ENCODE data around the gene ANKRD2. TPM values are rescaled to one million over a fixed set of nuclear protein-coding genes. Genes with fewer than 3 reads are reported as not detected.
A peak's percentile ranks its signal among the peaks of the same experiment; 100 is the strongest.

The ANKRD2 gene
- total and polyA plus RNA-seq, 2 donors (not counting 3 experiments of a cell fraction or from before 2014, with no cell fraction given), result 1.6 to 1.8 TPM

- Histone ChIP-seq H3K9ac (replicated peaks; ENCODE audit: extremely low read depth, insufficient read depth, low read length) (no peak overlapping the region), H3K4me2 (ENCODE audit: insufficient read depth, low read length) (no peak overlapping the region), H3K4me1 (ENCODE audit: control insufficient read depth, extremely low read depth, insufficient read depth, low read length) (peaks cover 14% of the 10 kb centered on the region), H3K36me3 (ENCODE audit: control insufficient read depth in 2 of 2, extremely low read depth in 1 of 2, insufficient read depth in 2 of 2, low read length in 2 of 2) (peaks cover 3 to 37% of the 10 kb centered on the region in 2 experiments), H2AFZ (ENCODE audit: low read depth, low read length) (no peak overlapping the region), H3K9me3 (replicated peaks; ENCODE audit: control insufficient read depth, insufficient read depth, low read length) (no peaks in the 10 kb centered on the region), H3K9me1 (replicated peaks; ENCODE audit: control insufficient read depth, extremely low read depth, insufficient read depth, low read length) (no peaks in the 10 kb centered on the region), H3K79me2 (ENCODE audit: control insufficient read depth, insufficient read depth, low read length) (no peaks in the 10 kb centered on the region), H4K20me1 (replicated peaks; ENCODE audit: control insufficient read depth, extremely low read depth, insufficient read depth, low read length) (no peaks in the 10 kb centered on the region), H3K27ac (ENCODE audit: insufficient read depth, low read depth, low read length) (no peak overlapping the region), H3K4me3 (replicated peaks in 1 of 3; ENCODE audit: insufficient read depth in 1 of 3, low read depth in 1 of 3, low read length in 3 of 3) (no peak overlapping the region), H3K27me3 (ENCODE audit: control insufficient read depth in 2 of 2, insufficient read depth in 2 of 2, low read length in 2 of 2) (no peaks in the 10 kb centered on the region)
- TSS peak; percentile 69 for BruUV-seq (replicated peaks)
- dilution Hi-C loops (cut with MboI; ENCODE audit: extremely low pct_ligation_motif_present, low sequenced_read_pairs) (no loop called here), intact Hi-C loops (cut with micrococcal nuclease) (no loop called here)
- DNase-seq (ENCODE audit: low read depth, low spot score), result no peak
- CTCF ChIA-PET, result interaction anchor here (1.0 to 8.2 kb wide), 16 partner anchors 13 to 131 kb away, joined by 3 to 304 read pairs (median 8); partner anchors contain the start of genes HOGA1 and MORN4
- FAIRE-seq, result no peak
- TF ChIP-seq, protein P1, sequence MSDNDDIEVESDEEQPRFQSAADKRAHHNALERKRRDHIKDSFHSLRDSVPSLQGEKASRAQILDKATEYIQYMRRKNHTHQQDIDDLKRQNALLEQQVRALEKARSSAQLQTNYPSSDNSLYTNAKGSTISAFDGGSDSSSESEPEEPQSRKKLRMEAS (IDR thresholded peaks at IDR 0.05; ENCODE audit: insufficient read depth, insufficient read length), result no peak
- TF ChIP-seq MYC (IDR thresholded peaks at IDR 0.05; ENCODE audit: low read depth, low read length) (no peak), FOS (IDR thresholded peaks at IDR 0.05; ENCODE audit: borderline replicate concordance, insufficient read depth, low read length) (no peak), EZH2 (IDR thresholded peaks at IDR 0.05; ENCODE audit: borderline replicate concordance, low read depth, low read length, severe bottlenecking) (no peak), GATA2 (IDR thresholded peaks at IDR 0.05; ENCODE audit: insufficient read depth, insufficient read length, low read depth, low read length) (no peak)
- POLR2A ChIA-PET, result no interaction called here
Measured at GRCh38 chr10:97570789-97571471, 1.6 kb upstream of the ANKRD2 start.

GRCh38 chr10:97571622-97572021 is 957 bp upstream of the ANKRD2 start:
- dilution Hi-C loops (cut with MboI; ENCODE audit: extremely low pct_ligation_motif_present, low sequenced_read_pairs) (no loop called here), intact Hi-C loops (cut with micrococcal nuclease) (loop anchor here (1.0 to 2.0 kb wide), 3 partner anchors 41 to 159 kb away; no protein-coding TSS in a partner anchor)
- Histone ChIP-seq H3K9me3 (replicated peaks; ENCODE audit: control insufficient read depth, insufficient read depth, low read length) (no peaks in the 10 kb centered on the region), H3K36me3 (ENCODE audit: control insufficient read depth in 2 of 2, extremely low read depth in 1 of 2, insufficient read depth in 2 of 2, low read length in 2 of 2) (peaks cover 3 to 37% of the 10 kb centered on the region in 2 experiments), H3K4me2 (ENCODE audit: insufficient read depth, low read length) (no peak overlapping the region), H3K9ac (replicated peaks; ENCODE audit: extremely low read depth, insufficient read depth, low read length) (no peak overlapping the region), H3K4me1 (ENCODE audit: control insufficient read depth, extremely low read depth, insufficient read depth, low read length) (peaks cover 14% of the 10 kb centered on the region), H3K79me2 (ENCODE audit: control insufficient read depth, insufficient read depth, low read length) (no peaks in the 10 kb centered on the region), H4K20me1 (replicated peaks; ENCODE audit: control insufficient read depth, extremely low read depth, insufficient read depth, low read length) (no peaks in the 10 kb centered on the region), H3K9me1 (replicated peaks; ENCODE audit: control insufficient read depth, extremely low read depth, insufficient read depth, low read length) (no peaks in the 10 kb centered on the region), H3K27ac (ENCODE audit: insufficient read depth, low read depth, low read length) (no peak overlapping the region), H2AFZ (ENCODE audit: low read depth, low read length) (no peak overlapping the region), H3K4me3 (replicated peaks in 1 of 3; ENCODE audit: insufficient read depth in 1 of 3, low read depth in 1 of 3, low read length in 3 of 3) (no peak overlapping the region), H3K27me3 (ENCODE audit: control insufficient read depth in 2 of 2, insufficient read depth in 2 of 2, low read length in 2 of 2) (no peaks in the 10 kb centered on the region)
- no peak for TF ChIP-seq POLR2A (IDR thresholded peaks at IDR 0.05; ENCODE audit: low read depth, low read length)
- TF ChIP-seq, protein P1 (IDR thresholded peaks at IDR 0.05; ENCODE audit: insufficient read depth, insufficient read length), result no peak
- BruUV-seq (replicated peaks), result no TSS peak
- no peak for DNase-seq (ENCODE audit: low read depth, low spot score)
- POLR2A ChIA-PET, result no interaction called here
- FAIRE-seq, result no peak
- CTCF ChIA-PET, result interaction anchor here (0.6 to 8.2 kb wide), 37 partner anchors 11 to 167 kb away, joined by 3 to 304 read pairs (median 5); partner anchors contain the start of genes C10orf62, HOGA1 and MORN4

Data from endothelial cell of umbilical vein (primary cell).